SK-N-SH treated with all-trans-retinoic acid at 6 μM for 48 hours (cell line): ENCODE data around the gene ACSL5.

Source experiments
- ATAC-seq: fragments of 200-7000 bp; cut with Tn5 transposase; 3 replicates; pipeline ENCODE4 v1.9.1; 2020; ENCODE audit warnings: mild to moderate bottlenecking, moderate library complexity
- BACH2 ChIP-seq: fragments of 250-450 bp; sonication (Bioruptor Pico); IDR thresholded peaks from 2 replicates; pipeline ENCODE4 v1.9.0; 2021; ENCODE audit warnings: mild to moderate bottlenecking, borderline replicate concordance
- CREB5 ChIP-seq: fragments of 250-450 bp; sonication (Bioruptor Pico); IDR thresholded peaks from 2 replicates; pipeline ENCODE4 v1.5.1; 2020; ENCODE audit warnings: low read depth, mild to moderate bottlenecking, moderate library complexity
- CSDC2 ChIP-seq: fragments of 250-450 bp; sonication (Bioruptor Pico); IDR thresholded peaks from 2 replicates; pipeline ENCODE4 v1.5.0; 2020; ENCODE audit warnings: mild to moderate bottlenecking, moderate library complexity
- ESRRG ChIP-seq: fragments of 250-450 bp; sonication (Bioruptor Pico); IDR thresholded peaks from 2 replicates; pipeline ENCODE4 v1.6.1; 2021; ENCODE audit warnings: mild to moderate bottlenecking
- GLIS3 ChIP-seq: fragments of 250-450 bp; sonication (Bioruptor Pico); IDR thresholded peaks from 2 replicates; pipeline ENCODE4 v1.5.0; 2020; ENCODE audit warnings: mild to moderate bottlenecking, moderate library complexity
- PATZ1 ChIP-seq: fragments of 250-450 bp; sonication (Bioruptor Pico); IDR thresholded peaks from 2 replicates; pipeline ENCODE4 v1.8.0; 2020; ENCODE audit warnings: mild to moderate bottlenecking, moderate library complexity, borderline replicate concordance
- POU6F1 ChIP-seq: fragments of 250-450 bp; sonication (Bioruptor Pico); IDR thresholded peaks from 2 replicates; pipeline ENCODE4 v1.8.0; 2021; ENCODE audit warnings: low read depth, mild to moderate bottlenecking, moderate library complexity, borderline replicate concordance
- PPARA ChIP-seq: fragments of 250-450 bp; sonication (Bioruptor Pico); IDR thresholded peaks from 2 replicates; pipeline ENCODE4 v1.5.0; 2020; ENCODE audit warnings: mild to moderate bottlenecking, borderline replicate concordance
- RARB ChIP-seq: fragments of 250-450 bp; sonication (Bioruptor Pico); IDR thresholded peaks from 2 replicates; pipeline ENCODE4 v1.8.0; 2021; ENCODE audit warnings: mild to moderate bottlenecking, moderate library complexity
- SNAI2 ChIP-seq: fragments of 250-450 bp; sonication (Bioruptor Pico); IDR thresholded peaks from 2 replicates; pipeline ENCODE4 v1.5.0; 2020; ENCODE audit warnings: mild to moderate bottlenecking, moderate library complexity
- TCF4 ChIP-seq: fragments of 250-450 bp; sonication (Bioruptor Pico); IDR thresholded peaks from 2 replicates; pipeline ENCODE4 v1.8.0; 2021; ENCODE audit warnings: mild to moderate bottlenecking, moderate library complexity, borderline replicate concordance
- TSHZ2 ChIP-seq: fragments of 250-450 bp; sonication (Bioruptor Pico); IDR thresholded peaks from 2 replicates; pipeline ENCODE4 v1.5.0; 2020; ENCODE audit warnings: mild to moderate bottlenecking, moderate library complexity
- ZFP3 ChIP-seq: fragments of 250-450 bp; sonication (Bioruptor Pico); IDR thresholded peaks from 2 replicates; pipeline ENCODE4 v1.5.0; 2020; ENCODE audit warnings: mild to moderate bottlenecking, moderate library complexity
- ZFP30 ChIP-seq: fragments of 450-650 bp; formaldehyde crosslinking; IDR thresholded peaks from 2 replicates; pipeline ENCODE4 v1.5.0; 2022; ENCODE audit warnings: mild to moderate bottlenecking, moderate library complexity
- ZNF70 ChIP-seq: fragments of 450-650 bp; formaldehyde crosslinking; IDR thresholded peaks from 2 replicates; pipeline ENCODE4 v1.5.0; 2020; ENCODE audit warnings: mild to moderate bottlenecking, moderate library complexity
- ZNF8 ChIP-seq: fragments of 450-650 bp; formaldehyde crosslinking; IDR thresholded peaks from 2 replicates; pipeline ENCODE4 v1.5.0; 2020; ENCODE audit warnings: mild to moderate bottlenecking, moderate library complexity

Gene ACSL5

GRCh38 chr10:112335111-112335867, 38.6 kb upstream of the ACSL5 start (continued):
- TF ChIP-seq TSHZ2 = no peak
- TF ChIP-seq ZFP3 = no peak

GRCh38 chr10:112335868-112336265, 38.0 kb upstream of the ACSL5 start:
- ATAC-seq = no peak

More at GRCh38 chr10:112335868-112336265, 38.0 kb upstream of the ACSL5 start:
- TF ChIP-seq TSHZ2 (no peak), CREB5 (CRISPR knock-in tag) (no peak), ZFP30 (CRISPR knock-in tag) (no peak), RARB (no peak), POU6F1 (CRISPR knock-in tag) (no peak), PPARA (CRISPR knock-in tag) (no peak), TCF4 (no peak), SNAI2 (no peak), ESRRG (no peak), PATZ1 (no peak), ZNF8 (CRISPR knock-in tag) (no peak), GLIS3 (CRISPR knock-in tag) (no peak), CSDC2 (CRISPR knock-in tag) (no peak), ZNF70 (CRISPR knock-in tag) (no peak), BACH2 (CRISPR knock-in tag) (no peak)
